Activated T-helper 2 cell treated with anti-CD3 and anti-CD28 coated beads, Interferon-gamma antibody, Interleukin-2, Interleukin-4, amounts not matched to agents 10 μg/mL and 5 μg/mL and 100 μg/mL, durations not matched to agents 14 hours and 24 hours and 36 hours (primary cell): Measurements from ENCODE around the gene ARHGEF10L. TPM values are rescaled to one million over a fixed set of nuclear protein-coding genes. Genes with fewer than 3 reads are reported as not detected.
"Not testable (repeated sequence)": the region's sequence is repeated elsewhere in the genome, so short reads cannot be mapped to it uniquely, and the experiment has no call there.

Source experiments
- DNase-seq: peaks from one replicate; pipeline ENCODE4 v3.0.0; 2021; ENCODE audit warnings: low spot score
- H3K27ac Mint-ChIP-seq: one replicate; pipeline ENCODE4 v1.8.0; 2021; ENCODE audit warnings: mixed read lengths
- H3K27me3 Mint-ChIP-seq: one replicate; pipeline ENCODE4 v1.8.0; 2021; ENCODE audit warnings: low read depth, mixed read lengths
- H3K36me3 Mint-ChIP-seq: one replicate; pipeline ENCODE4 v1.8.0; 2021; ENCODE audit warnings: low read depth, mixed read lengths
- H3K4me1 Mint-ChIP-seq: one replicate; pipeline ENCODE4 v1.8.0; 2021; ENCODE audit warnings: low read depth, mixed read lengths
- H3K4me3 Mint-ChIP-seq: one replicate; pipeline ENCODE4 v1.8.0; 2021; ENCODE audit warnings: low read depth, mild to moderate bottlenecking, moderate library complexity, mixed read lengths
- H3K9me3 Mint-ChIP-seq: one replicate; pipeline ENCODE4 v1.8.0; 2021; ENCODE audit warnings: mixed read lengths
- intact Hi-C: fragments of 100-400 bp; cut with micrococcal nuclease; formaldehyde crosslinking; loops from one replicate; pipeline ENCODE4 v1.15.1; 2023
- total RNA-seq: library from RNA; stranded (reverse); gene quantifications from 2 replicates; pipeline ENCODE4 v1.2.3, GENCODE V29; 2022

Gene ARHGEF10L
- total RNA-seq, 1 donor from 2014 or later, result 0.05 TPM

- Mint-ChIP-seq H3K27me3 (no peaks in the 10 kb centered on the region), H3K36me3 (no peaks in the 10 kb centered on the region), H3K4me3 (no peak overlapping the region), H3K9me3 (no peaks in the 10 kb centered on the region), H3K27ac (no peak overlapping the region), H3K4me1 (no peaks in the 10 kb centered on the region)
- intact Hi-C loops, result no loop called here
- no peak for DNase-seq
Observed at GRCh38 chr1:17739050-17739449, 199.6 kb downstream of the ARHGEF10L start.

DNA sequence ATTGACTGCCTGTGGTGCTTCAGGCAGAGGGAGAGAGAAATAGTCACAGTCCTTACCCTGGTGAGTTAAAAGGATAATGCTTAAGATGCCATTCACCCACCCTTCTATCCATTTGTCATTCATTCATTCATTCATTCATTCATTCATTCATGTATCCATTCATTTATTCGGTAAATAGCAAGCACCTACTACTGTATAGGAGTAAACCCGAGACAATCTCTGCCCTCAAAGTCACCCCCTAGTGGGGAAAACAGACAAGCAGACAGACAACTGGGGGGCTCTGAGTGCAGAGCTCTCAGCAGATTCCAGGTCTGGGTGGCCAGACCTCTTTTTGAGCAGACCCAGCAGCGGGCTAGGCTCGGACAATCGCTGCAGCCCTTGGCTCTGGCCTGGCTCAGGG is 201.6 kb downstream of the ARHGEF10L start:
- Mint-ChIP-seq H3K9me3 (no peaks in the 10 kb centered on the region), H3K27me3 (no peaks in the 10 kb centered on the region), H3K27ac (no peak overlapping the region), H3K4me1 (no peaks in the 10 kb centered on the region), H3K36me3 (no peaks in the 10 kb centered on the region), H3K4me3 (no peak overlapping the region)
- no peak for DNase-seq
- intact Hi-C loops, result no loop called here

DNA sequence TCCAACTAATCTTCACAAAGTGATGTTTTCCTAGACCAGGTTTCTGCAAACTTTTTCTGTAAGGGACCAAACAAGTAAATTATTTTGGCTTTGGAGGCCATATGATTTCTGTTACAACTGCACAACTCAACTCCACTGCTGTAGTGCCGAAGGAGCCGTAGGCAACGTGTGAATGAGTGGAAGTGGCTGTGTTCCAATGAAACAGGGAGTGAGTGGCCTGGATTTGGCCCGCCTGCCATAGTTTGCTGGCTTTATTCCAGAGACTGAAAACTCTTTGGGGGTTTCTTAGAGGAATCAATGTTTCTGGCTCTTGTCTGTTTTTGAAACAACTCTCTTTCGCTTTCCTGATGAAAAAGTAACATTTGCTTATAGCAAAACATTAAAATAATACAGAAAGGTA is 203.1 kb downstream of the ARHGEF10L start:
- Mint-ChIP-seq H3K4me1 (no peaks in the 10 kb centered on the region), H3K9me3 (no peaks in the 10 kb centered on the region), H3K36me3 (no peaks in the 10 kb centered on the region), H3K27ac (no peak overlapping the region), H3K4me3 (no peak overlapping the region), H3K27me3 (no peaks in the 10 kb centered on the region)
- no peak for DNase-seq
- intact Hi-C loops, result no loop called here

DNA sequence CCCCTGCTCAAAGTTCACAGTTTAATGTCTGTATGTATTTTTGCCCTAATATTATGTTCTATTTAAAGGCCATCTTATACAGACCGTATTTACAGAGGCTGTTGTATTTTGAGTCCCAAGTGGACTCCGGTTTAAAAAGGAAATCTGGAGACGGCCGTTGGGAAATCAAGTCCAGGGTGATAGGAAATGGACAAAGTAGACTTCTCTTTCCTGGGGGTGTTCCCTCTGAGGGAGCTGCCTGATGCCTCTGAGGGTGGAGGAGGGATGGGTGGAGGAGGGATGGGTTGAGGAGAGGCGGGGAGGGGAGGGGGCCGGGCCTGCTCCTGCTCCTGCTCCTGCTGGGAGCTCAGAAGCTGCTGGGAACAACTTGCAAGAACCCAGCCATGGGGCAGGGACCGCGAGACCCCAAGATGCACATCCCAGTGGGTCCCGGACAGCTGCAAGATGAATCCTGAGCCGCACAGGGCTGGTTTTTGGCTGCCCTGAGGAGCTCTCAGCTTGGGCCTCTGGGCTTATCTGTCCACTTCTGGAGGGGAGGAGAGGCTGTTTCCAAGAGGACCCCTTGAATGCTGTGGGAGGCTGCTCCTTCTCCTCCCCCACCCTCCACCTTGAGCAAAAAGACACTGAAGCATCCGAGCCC is 203.6 kb downstream of the ARHGEF10L start:
- Mint-ChIP-seq H3K9me3 (no peaks in the 10 kb centered on the region), H3K27me3 (no peaks in the 10 kb centered on the region), H3K36me3 (no peaks in the 10 kb centered on the region), H3K4me1 (no peaks in the 10 kb centered on the region), H3K27ac (no peak overlapping the region), H3K4me3 (no peak overlapping the region)
- DNase-seq, result no peak
- intact Hi-C loops, result no loop called here

DNA sequence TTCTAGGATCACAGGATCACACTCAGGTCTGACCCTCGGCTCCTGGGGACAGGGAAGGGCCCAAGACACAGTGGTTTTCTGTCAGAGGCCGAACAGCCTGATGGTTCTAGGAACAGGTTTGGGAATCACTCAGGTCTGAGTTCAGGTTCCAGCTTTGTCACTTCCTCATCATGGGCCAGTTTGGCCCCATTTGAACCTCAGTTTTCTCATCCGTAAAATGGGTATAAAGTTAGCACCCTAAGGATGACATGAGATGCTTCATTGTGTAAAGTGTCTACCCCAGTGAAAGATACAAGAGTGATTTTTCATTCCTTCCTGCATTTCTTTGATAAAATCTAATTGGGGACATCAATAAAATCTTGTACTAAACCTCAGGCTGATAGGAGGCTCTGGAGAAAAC is 204.4 kb downstream of the ARHGEF10L start:
- no peak overlapping the region for H3K27ac Mint-ChIP-seq
- H3K4me1 Mint-ChIP-seq, result no peaks in the 10 kb centered on the region
- H3K9me3 Mint-ChIP-seq, result no peaks in the 10 kb centered on the region
- no peak overlapping the region for H3K4me3 Mint-ChIP-seq
- no peak for DNase-seq
- intact Hi-C loops, result no loop called here
- no peaks in the 10 kb centered on the region for H3K27me3 Mint-ChIP-seq
- H3K36me3 Mint-ChIP-seq, result no peaks in the 10 kb centered on the region

GRCh38 chr1:17744666-17745478 is 205.4 kb downstream of the ARHGEF10L start:
- Mint-ChIP-seq H3K36me3 (no peaks in the 10 kb centered on the region), H3K27ac (no peak overlapping the region), H3K4me3 (no peak overlapping the region), H3K4me1 (no peaks in the 10 kb centered on the region), H3K27me3 (no peaks in the 10 kb centered on the region), H3K9me3 (no peaks in the 10 kb centered on the region)
- intact Hi-C loops, result no loop called here
- DNase-seq, result no peak

- H3K4me1 Mint-ChIP-seq, result no peaks in the 10 kb centered on the region
- H3K4me3 Mint-ChIP-seq, result no peak overlapping the region
- no peaks in the 10 kb centered on the region for H3K27me3 Mint-ChIP-seq
- no peak for DNase-seq
- H3K27ac Mint-ChIP-seq, result no peak overlapping the region
- intact Hi-C loops, result no loop called here
- no peaks in the 10 kb centered on the region for H3K36me3 Mint-ChIP-seq
- no peaks in the 10 kb centered on the region for H3K9me3 Mint-ChIP-seq
Observed at GRCh38 chr1:17745479-17745955, 206.0 kb downstream of the ARHGEF10L start.

DNA sequence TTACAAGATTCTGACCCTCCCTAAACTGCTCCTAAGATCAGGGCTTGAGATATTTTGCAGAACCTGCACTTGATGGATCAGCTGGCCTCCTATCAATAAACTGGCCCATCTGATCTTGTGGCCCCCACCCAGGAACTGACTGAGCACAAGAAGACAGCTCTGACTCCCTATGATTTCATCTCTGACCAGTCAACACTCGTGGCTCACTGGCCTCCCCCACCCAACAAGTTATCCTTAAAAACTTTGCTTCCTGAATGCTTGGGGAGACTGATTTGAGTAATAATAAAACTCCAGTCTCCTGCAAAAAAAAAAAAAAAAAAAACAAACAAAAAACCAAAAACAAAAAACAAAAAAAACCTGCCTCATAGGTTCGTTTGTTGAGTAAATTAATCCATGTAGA is 206.8 kb downstream of the ARHGEF10L start:
- H3K27ac Mint-ChIP-seq, H3K4me1 Mint-ChIP-seq, H3K36me3 Mint-ChIP-seq, H3K9me3 Mint-ChIP-seq, H3K27me3 Mint-ChIP-seq, H3K4me3 Mint-ChIP-seq, DNase-seq, intact Hi-C loops: not testable (repeated sequence)

GRCh38 chr1:17746920-17747319 is 207.4 kb downstream of the ARHGEF10L start:
- no peak for DNase-seq
- intact Hi-C loops, result no loop called here
- H3K36me3 Mint-ChIP-seq, result no peaks in the 10 kb centered on the region

More at GRCh38 chr1:17746920-17747319, 207.4 kb downstream of the ARHGEF10L start:
- H3K4me1 Mint-ChIP-seq, result no peaks in the 10 kb centered on the region
- H3K27ac Mint-ChIP-seq, result no peak overlapping the region
- H3K27me3 Mint-ChIP-seq, result no peaks in the 10 kb centered on the region
- H3K9me3 Mint-ChIP-seq, result peaks cover under 1% of the 10 kb centered on the region
- no peak overlapping the region for H3K4me3 Mint-ChIP-seq

Other genes with a start within 250 kb of the ARHGEF10L start
- not detected in 2 replicates for gene PADI4, start 231.5 kb upstream of the ARHGEF10L start, total RNA-seq
- not detected in 2 replicates for gene PADI6, start 167.5 kb upstream of the ARHGEF10L start, total RNA-seq
- 202 and 203 TPM in 2 replicates for gene RCC2, start 100.0 kb upstream of the ARHGEF10L start, total RNA-seq
- not detected in 2 replicates for gene ACTL8, start 215.6 kb downstream of the ARHGEF10L start, total RNA-seq